Thoracic aorta (tissue), 2 donors: Measurements from ENCODE around the gene ENOSF1. TPM values are rescaled to one million over a fixed set of nuclear protein-coding genes. Genes with fewer than 3 reads are reported as not detected.

Experiments
- ATAC-seq: fragments of 150-250 bp; one replicate; pipeline ENCODE4 v1.8.0; 2017; ENCODE audit warnings: low read depth; ENCODE audit not compliant: insufficient number of reproducible peaks, low FRiP score
- DNase-seq: peaks from one replicate; pipeline ENCODE4 v3.0.0-alpha.2; 2020; ENCODE audit warnings: low spot score
- H3K27ac ChIP-seq, 2 donors: fragments of 200-600 bp; sonication (generic); 1 replicate in 1 of 2; 2 replicates in 1 of 2; pipeline ENCODE4 v1.5.1; 2016; ENCODE audit warnings: mild to moderate bottlenecking in 2 of 2, moderate library complexity in 2 of 2
- H3K27me3 ChIP-seq: fragments of 200-600 bp; sonication (generic); replicated peaks from 2 replicates; pipeline ENCODE4 v1.6.0; 2016; ENCODE audit warnings: mild to moderate bottlenecking; ENCODE audit not compliant: insufficient read depth
- H3K36me3 ChIP-seq: fragments of 200-600 bp; sonication (generic); one replicate; pipeline ENCODE4 v1.5.1; 2016
- H3K4me1 ChIP-seq, 2 donors: fragments of 200-600 bp; sonication (generic); 1 replicate in 1 of 2; 2 replicates in 1 of 2; pipeline versions ENCODE4 v1.5.1 to v1.6.0; 2016; ENCODE audit warnings: low read depth in 2 of 2, mild to moderate bottlenecking in 1 of 2; ENCODE audit not compliant: control insufficient read depth in 1 of 2
- H3K4me3 ChIP-seq: fragments of 200-600 bp; sonication (generic); 2 replicates; pipeline ENCODE4 v1.5.1; 2016; ENCODE audit warnings: mild to moderate bottlenecking
- H3K9me3 ChIP-seq: fragments of 200-600 bp; sonication (generic); 2 replicates; pipeline ENCODE4 v1.5.1; 2016
- total RNA-seq, 2 donors: library from RNA; depleted of rRNA; stranded (reverse); fragments of >200 nt; gene quantifications; one replicate each; pipeline versions ENCODE4 v1.1.0 to v1.2.3, GENCODE V29; 2016
- TF ChIP-seq, protein P1 (sequence below): fragments of 200-600 bp; sonication (generic); IDR thresholded peaks from one replicate; pipeline ENCODE4 v1.5.1; 2019; ENCODE audit warnings: antibody characterized with exemption

The ENOSF1 gene
- total RNA-seq, 2 donors from 2014 or later = 77.8 to 85.9 TPM

- Histone ChIP-seq H3K27me3 (no peaks in the 10 kb centered on the region), H3K9me3 (no peaks in the 10 kb centered on the region), H3K36me3 (peaks cover 4% of the 10 kb centered on the region), H3K27ac (no peak overlapping the region), H3K4me3 (no peak overlapping the region), H3K4me1 (no peaks in the 10 kb centered on the region)
- TF ChIP-seq, protein P1, sequence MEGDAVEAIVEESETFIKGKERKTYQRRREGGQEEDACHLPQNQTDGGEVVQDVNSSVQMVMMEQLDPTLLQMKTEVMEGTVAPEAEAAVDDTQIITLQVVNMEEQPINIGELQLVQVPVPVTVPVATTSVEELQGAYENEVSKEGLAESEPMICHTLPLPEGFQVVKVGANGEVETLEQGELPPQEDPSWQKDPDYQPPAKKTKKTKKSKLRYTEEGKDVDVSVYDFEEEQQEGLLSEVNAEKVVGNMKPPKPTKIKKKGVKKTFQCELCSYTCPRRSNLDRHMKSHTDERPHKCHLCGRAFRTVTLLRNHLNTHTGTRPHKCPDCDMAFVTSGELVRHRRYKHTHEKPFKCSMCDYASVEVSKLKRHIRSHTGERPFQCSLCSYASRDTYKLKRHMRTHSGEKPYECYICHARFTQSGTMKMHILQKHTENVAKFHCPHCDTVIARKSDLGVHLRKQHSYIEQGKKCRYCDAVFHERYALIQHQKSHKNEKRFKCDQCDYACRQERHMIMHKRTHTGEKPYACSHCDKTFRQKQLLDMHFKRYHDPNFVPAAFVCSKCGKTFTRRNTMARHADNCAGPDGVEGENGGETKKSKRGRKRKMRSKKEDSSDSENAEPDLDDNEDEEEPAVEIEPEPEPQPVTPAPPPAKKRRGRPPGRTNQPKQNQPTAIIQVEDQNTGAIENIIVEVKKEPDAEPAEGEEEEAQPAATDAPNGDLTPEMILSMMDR = no peak
- DNase-seq (no peak), ATAC-seq (no peak)
Observed at GRCh38 chr18:693466-694187, 18.8 kb downstream of the ENOSF1 start.

GRCh38 chr18:692824-693223 lies 19.6 kb downstream of the ENOSF1 start:
- no peaks in the 10 kb centered on the region for H3K4me1 ChIP-seq

GRCh38 chr18:688323-688722 lies 24.1 kb downstream of the ENOSF1 start:
- DNase-seq (no peak), ATAC-seq (no peak)
- Histone ChIP-seq H3K27me3 (no peaks in the 10 kb centered on the region), H3K36me3 (peaks cover 1% of the 10 kb centered on the region), H3K9me3 (no peaks in the 10 kb centered on the region), H3K27ac (no peak overlapping the region), H3K4me3 (no peak overlapping the region), H3K4me1 (no peaks in the 10 kb centered on the region)
- TF ChIP-seq, protein P1 = no peak

More at GRCh38 chr18:692824-693223, 19.6 kb downstream of the ENOSF1 start:
- H3K36me3 ChIP-seq = peaks cover 4% of the 10 kb centered on the region
- no peak overlapping the region for H3K4me3 ChIP-seq
- H3K27ac ChIP-seq = no peak overlapping the region
- no peaks in the 10 kb centered on the region for H3K9me3 ChIP-seq
- TF ChIP-seq, protein P1 = no peak
- ATAC-seq (no peak), DNase-seq (no peak)
- no peaks in the 10 kb centered on the region for H3K27me3 ChIP-seq

- no peak for DNase-seq
Observed at GRCh38 chr18:686339-687111, 25.9 kb downstream of the ENOSF1 start.

GRCh38 chr18:685438-685837 lies 27.0 kb downstream of the ENOSF1 start:
- no peaks in the 10 kb centered on the region for H3K4me1 ChIP-seq
- H3K27ac ChIP-seq = no peak overlapping the region
- H3K4me3 ChIP-seq = no peak overlapping the region
- H3K36me3 ChIP-seq = peaks cover 9% of the 10 kb centered on the region
- H3K9me3 ChIP-seq = no peaks in the 10 kb centered on the region
- TF ChIP-seq, protein P1 = no peak
- DNase-seq (no peak), ATAC-seq (no peak)
- no peaks in the 10 kb centered on the region for H3K27me3 ChIP-seq

More at GRCh38 chr18:686339-687111, 25.9 kb downstream of the ENOSF1 start:
- no peak for ATAC-seq
- Histone ChIP-seq H3K4me3 (no peak overlapping the region), H3K4me1 (no peaks in the 10 kb centered on the region), H3K36me3 (peaks cover 4% of the 10 kb centered on the region), H3K27me3 (no peaks in the 10 kb centered on the region), H3K9me3 (no peaks in the 10 kb centered on the region), H3K27ac (no peak overlapping the region)
- TF ChIP-seq, protein P1 = no peak
